D721Med (cell line): Measurements from ENCODE around the gene RPL37.
"Not testable (repeated sequence)": the region's sequence is repeated elsewhere in the genome, so short reads cannot be mapped to it uniquely, and the experiment has no call there.

Experiments used
- DNase-seq: peaks from one replicate; pipeline ENCODE4 v3.0.0; 2011; ENCODE audit warnings: low spot score; ENCODE audit not compliant: insufficient read length
- FAIRE-seq: peaks from 2 replicates; lab custom pipeline; 2011; peaks lifted over from hg19 to GRCh38; lab: Jason Lieb, UNC
- CTCF ChIP-seq: IDR thresholded peaks from 2 replicates; pipeline ENCODE4 v1.5.1; 2012; ENCODE audit warnings: mild to moderate bottlenecking, control low read depth; ENCODE audit not compliant: insufficient read depth; ENCODE audit errors: missing control alignments

The RPL37 gene

GRCh38 chr5:40873286-40873880 is 38.4 kb upstream of the RPL37 start:
- FAIRE-seq (no peak), DNase-seq (no peak)
- no peak for TF ChIP-seq CTCF

DNA sequence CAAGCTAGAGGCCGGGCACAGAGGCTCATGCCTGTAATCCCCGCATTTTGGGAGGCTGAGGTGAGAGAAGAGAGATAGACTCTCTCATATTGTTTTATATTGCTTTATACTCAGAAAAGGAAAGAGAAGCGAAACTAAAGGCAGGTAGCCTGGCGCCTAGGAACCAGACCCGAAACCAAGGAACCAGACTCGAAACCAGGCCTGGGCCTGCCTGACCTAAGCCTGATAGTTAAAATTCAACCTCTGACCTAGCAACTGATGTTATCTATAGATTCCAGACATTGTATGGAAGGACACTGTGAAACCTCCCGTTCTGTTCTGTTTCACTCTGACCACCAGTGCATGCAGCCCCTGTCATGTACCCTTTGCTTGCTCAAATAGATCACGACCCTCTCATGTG is 37.2 kb upstream of the RPL37 start:
- FAIRE-seq: not testable (repeated sequence)

GRCh38 chr5:40871177-40871576 is 36.2 kb upstream of the RPL37 start:
- no peak for TF ChIP-seq CTCF
- no peak for DNase-seq
- FAIRE-seq: no peak

More for the DNA sequence above, 37.2 kb upstream of the RPL37 start:
- not testable (repeated sequence) for DNase-seq

DNA sequence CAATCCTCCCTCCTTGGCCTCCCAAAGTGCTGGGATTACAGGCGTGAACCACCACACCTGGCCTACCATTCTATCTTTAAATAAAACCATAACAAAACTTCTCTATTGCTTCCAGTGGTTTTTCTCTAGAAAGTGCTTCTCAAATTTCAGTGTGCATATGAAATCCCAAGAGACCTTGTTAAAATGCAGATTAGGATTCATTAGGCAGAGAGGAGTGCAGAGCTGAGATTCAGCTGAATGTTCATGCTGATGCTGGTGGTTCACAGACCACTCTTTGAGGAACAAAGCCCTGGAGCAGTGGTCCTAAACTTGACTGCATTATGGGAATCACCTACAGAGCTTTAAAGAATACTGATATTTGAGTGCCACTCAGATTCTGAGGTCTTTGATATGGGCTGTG is 34.4 kb upstream of the RPL37 start:
- no peak for FAIRE-seq
- TF ChIP-seq CTCF: no peak

DNA sequence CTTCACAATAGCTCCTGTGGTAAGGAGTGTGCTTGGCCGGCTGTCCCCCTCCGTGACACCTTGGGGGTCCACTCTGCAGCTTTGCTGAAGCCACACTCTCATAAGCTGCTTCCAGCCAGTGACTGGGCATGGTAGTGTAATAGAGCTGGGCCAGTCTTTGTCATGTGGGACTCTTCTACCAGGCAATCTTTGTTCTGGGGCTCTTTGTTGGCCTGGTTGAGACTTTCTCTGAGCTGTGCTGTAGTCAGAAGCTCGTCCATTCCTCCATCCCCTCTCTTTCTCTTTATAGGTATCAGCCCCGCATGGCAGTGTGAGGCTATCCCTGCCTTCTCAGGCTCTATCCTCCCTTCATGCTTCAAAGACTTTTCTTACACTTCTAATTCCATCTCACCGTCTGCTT is 31.8 kb upstream of the RPL37 start:
- FAIRE-seq (no peak), DNase-seq (no peak)
- no peak for TF ChIP-seq CTCF

More for the DNA sequence above, 34.4 kb upstream of the RPL37 start:
- DNase-seq: no peak

DNA sequence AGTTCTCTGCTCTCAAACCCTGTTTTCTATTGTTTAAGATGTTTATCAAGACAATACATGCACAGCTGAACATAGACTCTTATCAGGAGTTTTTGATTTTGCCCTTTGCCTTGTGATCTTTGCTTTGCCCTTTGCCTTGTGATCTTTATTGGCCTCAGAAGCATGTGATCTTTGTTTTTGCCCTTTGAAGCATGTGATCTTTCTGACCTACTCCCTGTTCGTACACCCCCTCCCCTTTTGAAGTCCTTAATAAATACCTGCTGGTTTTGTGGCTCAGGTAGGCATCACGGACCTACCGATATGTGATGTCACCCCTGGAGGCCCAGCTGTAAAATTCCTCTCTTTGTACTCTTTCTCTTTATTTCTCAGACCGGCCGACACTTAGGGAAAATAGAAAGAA is 30.0 kb upstream of the RPL37 start:
- not testable (repeated sequence) for DNase-seq, FAIRE-seq

DNA sequence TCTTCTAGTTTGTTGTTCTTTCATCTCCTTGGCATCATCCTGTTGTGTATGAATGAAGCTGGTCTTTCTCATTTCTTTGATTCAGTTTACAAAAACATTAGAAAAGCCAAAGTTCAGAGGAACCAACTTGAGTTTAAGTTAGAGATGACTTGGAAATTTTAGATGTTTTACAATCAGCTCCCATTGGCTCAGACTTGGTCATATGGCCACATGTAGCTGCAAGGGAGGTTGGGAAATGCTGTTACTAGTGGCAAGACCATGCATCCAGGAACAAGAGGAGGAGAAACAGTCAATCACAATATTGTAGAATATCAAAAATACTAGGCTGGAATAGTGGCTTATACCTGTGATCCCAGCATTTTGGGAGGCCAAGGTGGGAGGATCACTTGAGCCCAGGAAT is 25.7 kb upstream of the RPL37 start:
- no peak for TF ChIP-seq CTCF
- FAIRE-seq (no peak), DNase-seq (no peak)

GRCh38 chr5:40853632-40854192 is 18.7 kb upstream of the RPL37 start:
- FAIRE-seq (no peak), DNase-seq (no peak)

More at GRCh38 chr5:40853632-40854192, 18.7 kb upstream of the RPL37 start:
- TF ChIP-seq CTCF: no peak
